ENCODE results near the gene LYPD4. TPM values are rescaled to one million over a fixed set of nuclear protein-coding genes. Genes with fewer than 3 reads are reported as not detected.

The LYPD4 gene
- total RNA-seq, 1 donor from 2014 or later = not detected

DNA sequence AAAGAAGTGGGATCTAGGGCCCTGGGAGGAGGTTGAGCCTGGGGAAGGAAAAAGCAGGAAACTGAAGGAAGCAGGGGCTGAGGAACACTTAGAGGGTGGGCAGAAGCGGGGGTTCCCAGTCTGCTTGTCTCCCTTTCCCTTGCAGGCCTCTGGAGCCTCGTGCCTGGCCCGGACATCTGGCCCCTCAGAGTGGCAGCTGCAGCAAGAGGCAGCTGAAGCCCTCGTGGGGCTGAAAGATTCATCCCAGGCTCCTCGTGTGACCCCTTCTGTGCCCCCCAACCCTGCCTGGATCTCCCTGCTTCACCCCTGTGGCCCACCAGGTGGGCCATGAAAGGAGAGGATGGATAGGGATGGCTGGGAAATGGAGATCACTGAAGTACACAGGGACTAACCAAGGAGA is 5.9 kb upstream of the LYPD4 start:
- DNase-seq = no peak

DNA sequence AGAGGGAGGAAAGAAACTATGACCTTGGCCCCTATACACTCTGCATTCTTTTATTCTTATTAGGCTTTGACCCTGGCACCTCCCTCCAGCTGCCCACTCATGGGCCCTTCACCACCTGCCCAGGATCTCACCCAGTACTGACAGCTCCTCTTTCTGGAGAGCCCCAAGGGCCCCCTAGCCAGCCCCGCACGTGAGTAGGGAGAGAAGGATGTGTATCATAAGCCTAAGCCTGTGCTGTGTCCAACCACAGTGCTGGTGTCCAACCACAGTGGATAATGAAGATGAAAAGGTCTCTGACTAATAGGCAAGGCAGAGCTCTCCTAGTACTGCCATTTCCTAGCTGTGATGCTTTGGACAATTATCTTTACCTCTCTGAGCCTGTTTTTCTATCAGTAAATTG is 4.6 kb upstream of the LYPD4 start:
- no peak for DNase-seq

GRCh38 chr19:41848666-41849065 is 4.2 kb upstream of the LYPD4 start:
- no peak for DNase-seq

GRCh38 chr19:41847351-41848105 is 3.0 kb upstream of the LYPD4 start:
- no peak for DNase-seq

- no peak for DNase-seq
Measured at GRCh38 chr19:41845051-41845590, 638 bp upstream of the LYPD4 start.

GRCh38 chr19:41845001-41845050 is 343 bp upstream of the LYPD4 start, which contains the start of gene DMRTC2:
TSS of gene DMRTC2 (plus strand) at chr19:41845042. CDS start at chr19:41847429, 2,387 bp downstream.
- DNase-seq = no peak

DNA sequence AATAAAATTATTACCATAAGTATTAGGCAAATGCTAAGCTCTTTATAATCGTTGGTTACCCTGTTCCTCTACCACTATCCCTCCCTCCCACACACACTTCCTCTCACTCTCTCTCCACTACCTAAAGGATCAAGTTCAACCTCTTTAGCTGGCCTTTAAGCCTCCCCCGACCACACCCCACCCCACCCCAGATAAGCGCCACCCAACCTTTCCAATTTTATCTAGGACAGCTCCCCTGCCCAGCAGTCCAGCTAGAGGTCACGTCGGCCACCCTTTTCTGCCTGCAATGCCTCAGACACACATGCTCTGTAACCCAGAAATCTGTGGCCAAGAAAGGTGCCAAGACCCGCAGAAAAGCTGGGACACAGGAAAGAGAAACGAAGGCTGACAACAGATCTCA is 1.1 kb downstream of the LYPD4 start:
- DNase-seq = no peak

- no peak for DNase-seq
Measured at GRCh38 chr19:41839211-41839610, 5.3 kb downstream of the LYPD4 start.

DNA sequence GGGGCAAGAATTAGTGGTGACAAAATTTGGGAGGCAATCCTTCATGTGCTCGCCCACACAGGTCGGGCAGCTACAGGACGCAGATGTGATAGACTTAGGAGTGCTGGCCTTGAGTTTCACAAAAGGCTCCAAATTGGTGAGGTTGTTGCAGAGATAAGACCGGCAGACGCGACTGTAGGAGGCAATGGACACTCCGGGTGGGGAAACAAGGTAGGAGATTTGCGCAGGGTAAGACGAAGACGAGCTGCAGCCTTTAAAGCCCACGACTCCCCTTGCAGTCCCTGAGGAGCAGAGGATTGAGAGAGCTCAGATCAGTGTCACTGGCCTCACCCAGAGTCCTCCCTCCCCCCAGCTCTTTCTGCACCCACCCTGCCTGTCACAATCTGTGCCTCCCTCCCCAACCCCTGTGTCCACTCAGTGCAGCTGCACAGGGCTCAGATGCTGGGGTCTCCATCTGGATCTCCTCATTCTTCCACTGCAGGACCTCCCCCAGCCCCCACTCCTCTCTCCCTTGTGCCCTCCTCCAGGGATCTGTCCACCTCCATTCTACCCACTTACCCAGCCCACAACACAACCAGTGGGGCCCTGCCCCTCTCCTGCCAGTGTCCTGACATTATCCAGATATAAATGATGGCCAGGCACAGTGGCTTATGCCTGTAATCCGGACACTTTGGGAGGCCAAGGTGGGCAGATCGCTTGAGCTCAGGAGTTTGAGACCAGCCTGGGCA is 6.3 kb downstream of the LYPD4 start:
- DNase-seq = no peak

DNA sequence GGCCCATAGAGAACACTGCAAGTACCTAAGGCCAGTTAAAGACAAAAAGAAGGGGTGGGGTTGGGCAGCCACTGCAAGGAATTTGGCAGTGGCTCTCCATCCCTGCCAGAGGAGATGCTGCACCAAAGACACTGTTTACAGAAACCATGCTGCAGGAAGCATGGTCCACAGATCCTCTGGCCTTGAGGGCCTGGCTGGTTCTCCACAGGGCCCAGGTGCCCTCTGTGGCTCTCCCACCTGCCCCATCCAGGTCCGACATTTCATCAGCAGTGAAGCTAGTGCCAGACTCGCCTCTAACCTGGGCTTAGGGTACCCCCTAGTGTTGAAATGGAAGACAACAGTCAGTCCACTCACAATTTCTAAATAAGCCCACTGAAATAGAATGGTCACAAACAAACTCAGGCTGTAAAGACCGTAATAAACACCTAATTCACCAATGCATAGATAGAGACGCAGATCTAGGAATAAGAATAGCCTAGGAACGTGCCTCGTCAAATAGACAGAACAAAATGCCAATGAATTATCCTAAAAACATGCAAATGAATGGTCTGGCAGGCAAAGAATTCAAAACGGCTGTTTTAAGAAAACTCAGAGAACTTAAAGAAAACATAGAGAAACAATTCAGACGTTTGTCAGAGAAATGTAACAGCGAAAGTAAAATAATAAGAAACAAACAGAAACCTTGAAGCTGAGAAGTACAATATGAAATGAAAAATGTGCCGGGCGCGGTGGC is 23.3 kb downstream of the LYPD4 start:
- DNase-seq = no peak

DNA sequence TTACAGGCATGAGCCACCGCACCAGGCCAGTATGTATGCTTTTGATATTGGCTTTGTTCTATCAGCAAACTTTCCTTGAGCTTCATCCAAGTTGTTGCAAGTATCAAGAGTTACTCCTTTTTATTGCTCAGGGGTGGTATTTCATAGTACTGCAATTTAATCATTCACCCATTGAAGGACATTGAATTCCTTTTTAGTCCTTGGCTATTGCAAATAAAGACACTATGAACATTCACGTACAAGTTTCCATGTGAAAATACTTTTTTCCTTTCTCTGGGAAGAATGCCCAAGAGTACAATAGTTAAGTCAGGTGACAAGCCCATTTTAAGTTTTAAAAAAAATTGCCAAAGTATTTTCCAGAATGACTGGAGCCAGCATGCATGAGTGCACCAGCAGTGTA is 27.7 kb downstream of the LYPD4 start:
- no peak for DNase-seq

DNA sequence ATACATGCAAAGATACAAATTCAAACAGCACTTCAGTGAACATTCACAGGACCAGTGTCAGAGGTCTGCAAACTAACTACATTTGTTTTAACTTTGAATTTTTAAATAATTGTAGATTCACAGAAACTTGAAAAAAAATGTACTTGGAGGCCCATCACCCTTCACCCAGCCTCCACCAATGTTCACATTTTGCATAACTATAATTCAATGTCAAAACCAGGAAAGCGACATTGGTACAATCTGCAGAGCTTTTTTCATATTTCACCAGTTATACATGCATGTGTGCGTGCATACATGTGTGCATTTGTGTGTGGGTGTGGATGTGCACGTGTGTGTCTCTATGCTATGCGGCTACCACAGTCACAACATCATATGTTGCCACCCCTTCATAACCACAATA is 29.2 kb downstream of the LYPD4 start:
- DNase-seq = no peak

- no peak for DNase-seq
Measured at GRCh38 chr19:41813911-41814310, 30.6 kb downstream of the LYPD4 start.

DNA sequence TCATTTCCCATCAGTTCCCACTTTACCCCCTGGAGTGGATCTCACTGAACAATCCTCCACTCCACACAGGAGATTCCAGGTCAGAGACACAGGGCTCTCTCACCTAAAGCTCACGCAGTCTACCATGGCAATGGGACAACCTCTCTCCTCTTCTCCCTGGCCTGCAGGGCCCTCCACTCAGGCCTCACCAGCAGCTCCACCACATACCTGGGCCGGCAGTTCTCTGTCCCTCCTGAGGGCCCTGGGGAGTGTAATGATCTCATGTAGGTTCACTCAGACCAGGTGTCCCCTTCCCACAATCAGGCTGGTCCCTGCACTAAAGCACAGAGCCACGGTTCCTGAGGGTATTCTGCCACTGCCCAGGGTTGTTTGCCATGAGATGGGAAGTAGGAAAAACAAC is 32.5 kb downstream of the LYPD4 start:
- DNase-seq = no peak

DNA sequence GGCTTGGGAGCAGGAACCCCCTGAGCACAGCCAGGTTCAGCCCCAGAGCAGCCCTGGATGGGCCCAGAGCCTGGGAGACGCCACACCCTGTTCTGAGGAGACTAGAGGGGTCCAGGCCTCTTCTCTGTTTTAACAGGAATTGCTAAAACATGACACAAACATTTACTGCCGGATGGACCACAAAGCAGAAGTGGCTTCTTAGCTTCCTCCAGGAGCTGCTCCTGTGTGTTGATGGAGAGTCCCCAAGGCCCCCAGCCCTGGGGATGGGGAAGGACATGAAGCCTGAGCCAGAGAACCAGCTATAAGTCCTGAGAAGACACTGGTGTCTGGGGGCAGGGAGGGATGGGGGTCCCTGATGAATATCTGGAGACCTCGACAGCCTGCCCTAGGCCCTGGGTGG is 33.4 kb downstream of the LYPD4 start:
- no peak for DNase-seq

- DNase-seq = no peak
Measured at GRCh38 chr19:41810301-41810700, 34.2 kb downstream of the LYPD4 start.

GRCh38 chr19:41808663-41809566 is 35.6 kb downstream of the LYPD4 start:
- no peak for DNase-seq

DNA sequence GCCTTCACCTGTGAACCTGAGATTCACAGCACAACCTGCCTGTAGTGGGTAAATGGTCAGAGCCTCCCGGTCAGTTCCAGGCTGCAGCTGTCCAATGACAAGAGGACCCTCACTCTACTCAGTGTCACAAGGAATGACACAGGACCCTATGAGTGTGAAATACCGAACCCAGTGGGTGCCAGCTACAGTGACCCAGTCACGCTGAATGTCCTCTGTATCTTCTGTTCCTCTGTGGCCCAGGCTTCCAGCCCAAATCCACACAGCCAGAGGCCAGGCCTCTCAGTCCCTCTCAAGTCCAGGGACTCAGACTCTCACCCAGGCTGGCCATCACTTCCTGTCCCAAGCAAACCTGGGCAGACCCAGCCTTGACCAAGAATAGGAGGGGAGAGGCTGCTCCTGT is 37.3 kb downstream of the LYPD4 start:
- no peak for DNase-seq

DNA sequence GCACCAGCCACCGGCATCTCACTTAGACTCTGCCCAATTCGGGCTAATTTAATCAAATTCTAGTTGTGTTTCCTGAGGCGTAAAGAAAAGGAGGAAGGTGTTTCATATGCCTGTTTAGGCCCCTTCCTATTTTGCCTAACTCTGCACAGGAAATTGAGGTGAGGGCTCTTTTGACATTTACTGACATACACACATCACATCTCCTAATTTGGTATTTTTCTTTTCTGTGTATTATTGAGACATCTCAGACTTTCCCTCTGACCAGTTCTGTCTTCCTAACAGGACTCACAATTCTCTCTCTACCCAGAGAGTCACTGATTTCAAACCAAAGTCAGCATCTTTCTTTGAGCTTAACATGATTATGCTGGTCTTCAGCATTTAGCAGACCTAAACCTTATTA is 40.1 kb downstream of the LYPD4 start:
- DNase-seq = no peak

DNA sequence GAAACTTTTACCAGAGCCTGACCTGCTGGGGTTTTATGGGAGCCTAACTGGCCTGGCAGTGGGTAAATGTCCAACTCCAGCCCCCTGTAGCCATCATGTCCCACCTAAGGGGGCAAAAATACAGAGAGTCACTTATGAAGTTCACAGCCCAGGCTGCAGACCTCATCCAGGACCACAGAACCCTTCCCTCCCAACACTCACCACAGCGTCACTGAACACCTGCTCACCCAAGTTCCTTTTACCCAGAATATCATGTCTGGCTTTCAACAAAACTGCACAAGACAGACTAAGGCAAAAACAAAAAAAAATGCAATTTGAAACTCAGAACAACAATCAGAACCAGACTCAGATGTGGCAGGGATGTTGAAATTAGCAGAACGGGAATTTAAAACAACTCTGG is 41.7 kb downstream of the LYPD4 start:
- no peak for DNase-seq

DNA sequence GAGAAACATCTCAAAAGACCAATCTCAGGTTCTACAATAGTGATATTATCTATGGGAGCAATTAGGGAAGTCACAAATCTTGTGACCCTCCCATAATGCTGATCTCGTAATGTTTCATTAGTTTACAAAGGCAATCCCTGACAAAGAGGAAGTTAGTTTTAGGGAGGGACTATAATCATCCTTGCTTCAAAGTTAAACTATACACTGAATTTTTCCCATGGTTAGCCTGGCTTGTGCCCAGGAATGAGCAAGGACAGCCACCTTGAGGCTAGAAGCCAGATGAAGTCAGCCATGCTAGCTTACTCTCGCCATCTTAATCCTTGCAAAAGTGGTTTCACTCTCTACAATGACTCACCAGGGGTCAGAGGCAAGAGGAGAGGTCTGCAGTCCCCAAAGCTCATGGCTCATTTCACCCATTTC is 42.7 kb downstream of the LYPD4 start:
- no peak for DNase-seq

- no peak for DNase-seq
Measured at GRCh38 chr19:41801031-41801430, 43.5 kb downstream of the LYPD4 start.

Measured in skin of body (tissue), 2 donors.